Lung (tissue), 12 donors: ENCODE results near the gene NOTCH3. TPM values are rescaled to one million over a fixed set of nuclear protein-coding genes. Genes with fewer than 3 reads are reported as not detected.

ENCODE experiments used
- ATAC-seq: fragments of 200-7000 bp; cut with Tn5 transposase; one replicate; pipeline ENCODE4 v1.9.1; 2020; ENCODE audit warnings: moderate number of reproducible peaks; ENCODE audit not compliant: insufficient read depth, low FRiP score
- DNase-seq, 3 donors: peaks; one replicate each; pipeline ENCODE4 v3.0.0-alpha.2; 2013 to 2017
- H3K27ac ChIP-seq, 2 donors: one replicate each; pipeline ENCODE4 v1.5.1; 2013; ENCODE audit warnings: mild to moderate bottlenecking in 2 of 2, moderate library complexity in 2 of 2, control low read depth in 1 of 2, inconsistent platforms in 1 of 2, low read depth in 1 of 2, low read length in 1 of 2
- H3K27me3 ChIP-seq, 3 donors: one replicate each; pipeline ENCODE4 v1.5.1; 2013; ENCODE audit warnings: low read length in 2 of 3; ENCODE audit not compliant: control insufficient read depth in 3 of 3, insufficient read depth in 3 of 3
- H3K36me3 ChIP-seq, 4 donors: one replicate each; pipeline ENCODE4 v1.5.1; 2013; ENCODE audit warnings: low read length in 4 of 4, mild to moderate bottlenecking in 1 of 4, moderate library complexity in 1 of 4; ENCODE audit not compliant: control insufficient read depth in 4 of 4, insufficient read depth in 4 of 4
- H3K4me1 ChIP-seq, 5 donors: one replicate each; pipeline ENCODE4 v1.5.1; 2013; ENCODE audit warnings: low read length in 5 of 5, mild to moderate bottlenecking in 2 of 5, moderate library complexity in 1 of 5; ENCODE audit not compliant: control insufficient read depth in 5 of 5, insufficient read depth in 5 of 5
- H3K4me3 ChIP-seq: one replicate; pipeline ENCODE4 v1.5.1; 2013; ENCODE audit warnings: mild to moderate bottlenecking, control low read depth, moderate library complexity
- H3K9ac ChIP-seq, 2 donors: one replicate each; pipeline ENCODE4 v1.5.1; 2013; ENCODE audit warnings: low read length in 2 of 2, control low read depth in 1 of 2; ENCODE audit not compliant: insufficient read depth in 1 of 2
- H3K9me3 ChIP-seq, 4 donors: one replicate each; pipeline ENCODE4 v1.5.1; 2013; ENCODE audit warnings: low read length in 3 of 4, mild to moderate bottlenecking in 1 of 4, moderate library complexity in 1 of 4; ENCODE audit not compliant: control insufficient read depth in 4 of 4, insufficient read depth in 3 of 4
- CTCF ChIP-seq: IDR thresholded peaks from 2 replicates; pipeline ENCODE4 v1.5.1; 2012; ENCODE audit warnings: mild to moderate bottlenecking; ENCODE audit errors: control extremely low read depth, extremely low read depth
- WGBS, 2 donors: extraction: QIAGEN DNeasy Blood & Tissue Kit; methylation state at CpG; one replicate each; pipeline ENCODE4 v1.1.7; 2013; 5-methylcytosine and 5-hydroxymethylcytosine counted together
- polyA plus RNA-seq, 2 donors: library from polyadenylated mRNA; stranded (reverse); fragments of 200-250 nt; gene quantifications; one replicate each; pipeline ENCODE4 v1.2.1, GENCODE V29; 2013
- total RNA-seq, 2 donors: library from RNA; depleted of rRNA in 1 of 2; stranded (reverse); fragments of >200 nt in 1 of 2; gene quantifications; one replicate each; pipeline ENCODE4 v1.2.1, GENCODE V29; 2014 to 2021
- donor health status: control.
- donor health status: control.
- donor health status: Bipolar disorder and iron deficiency.
- donor health status: healthy.
- donor health status: DM: yes; HTN: yes; CAD: no.

NOTCH3 gene
- total and polyA plus RNA-seq, 4 donors: 13.1 to 81.7 (median 43.1) TPM

GRCh38 chr19:15170345-15170744 lies 30.4 kb downstream of the NOTCH3 start:
- peaks cover 0 to 11% (median 6%) of the 10 kb centered on the region in 4 donors for H3K9me3 ChIP-seq
- no peaks in the 10 kb centered on the region for H3K4me1 ChIP-seq
- TF ChIP-seq CTCF: no peak
- no peak overlapping the region for H3K9ac ChIP-seq
- DNase-seq: no peak
- H3K27ac ChIP-seq: no peak overlapping the region
- no peaks in the 10 kb centered on the region for H3K27me3 ChIP-seq
- peaks cover 0 to 46% (median 24%) of the 10 kb centered on the region in 4 donors for H3K36me3 ChIP-seq
- ATAC-seq: no peak
- WGBS, 2 donors: 88 to 90% methylated on average over 27 to 32 of the region's 32 CpGs
- no peak overlapping the region for H3K4me3 ChIP-seq

- Histone ChIP-seq H3K9ac (no peak overlapping the region), H3K4me3 (no peak overlapping the region), H3K27ac (no peak overlapping the region), H3K36me3 (peaks cover 0 to 52% (median 25%) of the 10 kb centered on the region in 4 donors), H3K27me3 (no peaks in the 10 kb centered on the region), H3K9me3 (peaks cover 0 to 16% (median 8%) of the 10 kb centered on the region in 4 donors), H3K4me1 (no peaks in the 10 kb centered on the region)
- ATAC-seq (no peak), DNase-seq (no peak)
- 78 to 82% methylated on average over 10 of the region's 10 CpGs for WGBS, 2 donors
- TF ChIP-seq CTCF: no peak
Observed at GRCh38 chr19:15169541-15170285, 31.1 kb downstream of the NOTCH3 start.

- Histone ChIP-seq H3K4me1 (no peaks in the 10 kb centered on the region), H3K9me3 (peaks cover 0 to 16% (median 8%) of the 10 kb centered on the region in 4 donors), H3K27me3 (no peaks in the 10 kb centered on the region), H3K27ac (no peak overlapping the region), H3K9ac (no peak overlapping the region), H3K4me3 (no peak overlapping the region), H3K36me3 (peaks cover 0 to 59% (median 28%) of the 10 kb centered on the region in 4 donors)
- no peak for TF ChIP-seq CTCF
- DNase-seq (no peak), ATAC-seq (no peak)
- WGBS, 2 donors: 67 to 88% methylated on average over 4 of the region's 4 CpGs
Observed at GRCh38 chr19:15166700-15167099, 34.1 kb downstream of the NOTCH3 start.
